HL-60 (cell line): ENCODE data around the gene AFF3.
A peak's percentile ranks its signal among the peaks of the same experiment; 100 is the strongest.

ENCODE experiments used
- DNase-seq, 2 experiments: peaks; one replicate each; pipeline ENCODE4 v3.0.0-alpha.2; 2010 to 2020; ENCODE audit warnings: low read depth in 1 of 2, low spot score in 1 of 2
- H3K27ac ChIP-seq: fragments of 250-450 bp; sonication (Bioruptor Pico); replicated peaks from 2 replicates; pipeline ENCODE4 v1.5.1; 2020; ENCODE audit warnings: mild to moderate bottlenecking, moderate library complexity
- H3K27me3 ChIP-seq: fragments of 250-450 bp; sonication (Bioruptor Pico); 2 replicates; pipeline ENCODE4 v1.5.1; 2021; ENCODE audit warnings: mild to moderate bottlenecking, moderate library complexity; ENCODE audit not compliant: insufficient read depth, poor library complexity, severe bottlenecking
- H3K4me3 ChIP-seq: replicated peaks from 2 replicates; pipeline ENCODE4 v1.5.1; 2011; ENCODE audit warnings: mild to moderate bottlenecking, control low read depth, low read length; ENCODE audit not compliant: insufficient read depth
- CTCF ChIP-seq: IDR thresholded peaks from one replicate; pipeline ENCODE4 v1.5.1; 2011; ENCODE audit warnings: low read length, control low read depth, inconsistent platforms; ENCODE audit not compliant: insufficient read depth
- GABPA ChIP-seq: IDR thresholded peaks from 2 replicates; pipeline ENCODE4 v1.6.1; 2012; ENCODE audit warnings: low read depth
- POLR2AphosphoS5 ChIP-seq: IDR thresholded peaks from 2 replicates; pipeline ENCODE4 v1.6.1; 2012; ENCODE audit warnings: low read depth
- REST ChIP-seq: IDR thresholded peaks from 2 replicates; pipeline ENCODE4 v1.6.1; 2012; ENCODE audit warnings: low read depth; ENCODE audit not compliant: insufficient replicate concordance
- SPI1 ChIP-seq: IDR thresholded peaks from 2 replicates; pipeline ENCODE4 v1.6.1; 2012; ENCODE audit warnings: low read depth, mild to moderate bottlenecking, borderline replicate concordance

AFF3 gene

GRCh38 chr2:99794414-99794813, 348.0 kb downstream of the AFF3 start:
- DNase-seq, result no peak
- Histone ChIP-seq H3K27me3 (no peaks in the 10 kb centered on the region), H3K4me3 (no peak overlapping the region), H3K27ac (no peak overlapping the region)
- TF ChIP-seq SPI1 (no peak), REST (no peak), GABPA (no peak), POLR2AphosphoS5 (no peak), CTCF (no peak)

- TF ChIP-seq SPI1, result peak; percentile 51; the same call in 1 of the 2 replicates
- TF ChIP-seq REST, result no peak
- TF ChIP-seq CTCF, result no peak
- TF ChIP-seq POLR2AphosphoS5, result no peak
- no peak for TF ChIP-seq GABPA
- Histone ChIP-seq H3K27me3 (no peaks in the 10 kb centered on the region), H3K27ac (no peak overlapping the region), H3K4me3 (no peak overlapping the region)
- DNase-seq, result no peak
Observed at GRCh38 chr2:99793022-99793421, 349.4 kb downstream of the AFF3 start.

- H3K27ac ChIP-seq, result no peak overlapping the region
- DNase-seq, result no peak
- TF ChIP-seq REST (no peak), GABPA (no peak), SPI1 (no peak)
- H3K27me3 ChIP-seq, result no peaks in the 10 kb centered on the region
- H3K4me3 ChIP-seq, result no peak overlapping the region
Observed at GRCh38 chr2:99789849-99790248, 352.5 kb downstream of the AFF3 start.
